ENCODE results near the gene DELE1. TPM values are rescaled to one million over a fixed set of nuclear protein-coding genes. Genes with fewer than 3 reads are reported as not detected.
A peak's percentile ranks its signal among the peaks of the same experiment; 100 is the strongest.

The DELE1 gene, protein sequence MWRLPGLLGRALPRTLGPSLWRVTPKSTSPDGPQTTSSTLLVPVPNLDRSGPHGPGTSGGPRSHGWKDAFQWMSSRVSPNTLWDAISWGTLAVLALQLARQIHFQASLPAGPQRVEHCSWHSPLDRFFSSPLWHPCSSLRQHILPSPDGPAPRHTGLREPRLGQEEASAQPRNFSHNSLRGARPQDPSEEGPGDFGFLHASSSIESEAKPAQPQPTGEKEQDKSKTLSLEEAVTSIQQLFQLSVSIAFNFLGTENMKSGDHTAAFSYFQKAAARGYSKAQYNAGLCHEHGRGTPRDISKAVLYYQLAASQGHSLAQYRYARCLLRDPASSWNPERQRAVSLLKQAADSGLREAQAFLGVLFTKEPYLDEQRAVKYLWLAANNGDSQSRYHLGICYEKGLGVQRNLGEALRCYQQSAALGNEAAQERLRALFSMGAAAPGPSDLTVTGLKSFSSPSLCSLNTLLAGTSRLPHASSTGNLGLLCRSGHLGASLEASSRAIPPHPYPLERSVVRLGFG
- total RNA-seq: 100 to 1,000 TPM; 106 to 125 (median 115) TPM
- total RNA-seq (2013): 104 TPM

DNA sequence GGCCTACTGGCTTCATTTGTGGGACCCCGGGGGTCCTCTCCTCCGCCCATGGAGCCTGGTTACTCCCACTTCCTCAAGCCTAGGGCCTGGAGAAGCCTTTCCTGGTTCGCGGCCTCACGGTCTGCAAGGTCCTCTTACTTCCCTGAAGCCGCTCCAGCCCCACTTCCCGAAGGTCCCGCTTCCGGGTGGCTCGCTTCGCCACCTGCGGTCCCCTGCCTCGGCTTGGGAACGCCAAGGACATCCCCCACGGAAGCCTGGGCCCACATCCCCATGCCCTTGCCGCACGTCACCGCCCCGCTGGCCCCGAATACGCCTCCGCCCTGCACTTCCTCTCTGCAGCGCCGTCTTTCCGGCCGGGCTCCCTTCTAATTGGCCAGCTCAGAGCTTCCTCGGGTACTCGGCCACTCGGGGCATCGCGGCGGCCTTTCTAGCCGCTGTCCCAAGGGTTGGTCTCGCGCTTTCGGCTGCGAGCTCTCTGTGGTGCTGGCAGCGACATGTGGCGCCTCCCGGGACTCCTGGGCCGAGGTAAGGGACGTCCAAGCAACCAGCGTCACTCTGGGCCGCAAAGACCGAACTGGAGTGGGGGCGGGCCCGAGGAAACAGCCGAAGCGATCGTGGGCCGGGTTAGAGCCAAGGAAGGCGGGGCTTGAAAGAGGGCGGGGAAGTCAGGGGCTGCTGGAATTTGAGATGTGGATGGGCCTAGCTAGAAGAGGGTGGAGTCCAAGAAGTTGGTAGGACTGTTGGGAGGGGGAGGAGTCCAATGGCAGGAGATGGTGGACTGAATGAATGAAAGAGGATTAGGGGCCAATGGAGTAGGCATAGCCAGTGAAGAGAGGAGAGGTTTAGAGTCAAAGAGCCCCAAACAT lies at the start of gene DELE1:
Gene DELE1, plus strand, starts transcription at position 424 of the 866 bp plus-strand sequence. Its CDS starts 71 bp downstream, at position 495.
- Mint-ChIP-seq H3K36me3 (no peaks in the 10 kb centered on the region), H3K27ac (peak within 1 kb of the TSS; percentile 97), H3K27me3 (ENCODE audit: low read depth in 2 of 2) (peaks cover 0 to 4% of the 10 kb centered on the region in 2 donors), H3K9me3 (no peaks in the 10 kb centered on the region), H3K4me1 (peaks cover 18 to 34% of the 10 kb centered on the region in 2 donors), H3K4me3 (peak within 1 kb of the TSS; percentile 97)
- TF ChIP-seq, protein P1, sequence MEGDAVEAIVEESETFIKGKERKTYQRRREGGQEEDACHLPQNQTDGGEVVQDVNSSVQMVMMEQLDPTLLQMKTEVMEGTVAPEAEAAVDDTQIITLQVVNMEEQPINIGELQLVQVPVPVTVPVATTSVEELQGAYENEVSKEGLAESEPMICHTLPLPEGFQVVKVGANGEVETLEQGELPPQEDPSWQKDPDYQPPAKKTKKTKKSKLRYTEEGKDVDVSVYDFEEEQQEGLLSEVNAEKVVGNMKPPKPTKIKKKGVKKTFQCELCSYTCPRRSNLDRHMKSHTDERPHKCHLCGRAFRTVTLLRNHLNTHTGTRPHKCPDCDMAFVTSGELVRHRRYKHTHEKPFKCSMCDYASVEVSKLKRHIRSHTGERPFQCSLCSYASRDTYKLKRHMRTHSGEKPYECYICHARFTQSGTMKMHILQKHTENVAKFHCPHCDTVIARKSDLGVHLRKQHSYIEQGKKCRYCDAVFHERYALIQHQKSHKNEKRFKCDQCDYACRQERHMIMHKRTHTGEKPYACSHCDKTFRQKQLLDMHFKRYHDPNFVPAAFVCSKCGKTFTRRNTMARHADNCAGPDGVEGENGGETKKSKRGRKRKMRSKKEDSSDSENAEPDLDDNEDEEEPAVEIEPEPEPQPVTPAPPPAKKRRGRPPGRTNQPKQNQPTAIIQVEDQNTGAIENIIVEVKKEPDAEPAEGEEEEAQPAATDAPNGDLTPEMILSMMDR (IDR thresholded peaks at IDR 0.05): no peak
- peak; percentile 96 to 98 (median 96) for ATAC-seq
- Histone ChIP-seq H3K27me3 (ENCODE audit: control insufficient read depth, insufficient read depth, low read length) (no peaks in the 10 kb centered on the region), H3K36me3 (ENCODE audit: control insufficient read depth, insufficient read depth, low read length) (peaks cover 33% of the 10 kb centered on the region), H3K27ac (ENCODE audit: low read length) (peak within 1 kb of the TSS; percentile 97), H3K9me3 (ENCODE audit: control insufficient read depth, insufficient read depth, low read length) (no peaks in the 10 kb centered on the region), H3K4me1 (ENCODE audit: control insufficient read depth, insufficient read depth, low read length) (peaks cover 18% of the 10 kb centered on the region), H3K4me3 (ENCODE audit: low read length) (peak within 1 kb of the TSS; percentile 93)
- peak; percentile 86 to 92 for DNase-seq
- intact Hi-C loops (cut with micrococcal nuclease): loop anchor here (1.0 to 2.0 kb wide), 3 partner anchors 37 to 75 kb away; partner anchors contain the start of gene RNF14
- 0% methylated on average over 53 of the region's 53 CpGs for WGBS (ENCODE audit: insufficient coverage)

DNA sequence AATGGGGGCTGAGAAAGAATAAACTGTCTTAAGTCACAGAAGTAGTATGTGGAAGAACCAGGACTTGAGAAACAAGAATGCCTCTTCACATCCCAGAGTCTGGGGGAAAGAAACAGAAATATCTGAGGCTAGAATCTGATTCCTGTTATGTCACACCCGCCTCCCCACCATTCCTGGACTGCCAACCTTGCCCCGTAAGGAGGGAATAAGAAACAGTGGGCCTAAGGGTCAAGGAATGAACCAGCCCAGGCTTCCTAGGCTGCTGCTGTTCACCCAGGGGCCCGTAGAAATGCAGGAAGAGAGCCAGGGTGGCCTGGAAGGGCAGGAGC lies 49.8 kb upstream of the DELE1 start:
- peak overlapping the region; percentile 17 for H3K4me3 Mint-ChIP-seq
- Histone ChIP-seq H3K27ac (ENCODE audit: low read length) (no peak overlapping the region), H3K36me3 (ENCODE audit: control insufficient read depth, insufficient read depth, low read length) (no peaks in the 10 kb centered on the region), H3K4me3 (ENCODE audit: low read length) (no peak overlapping the region), H3K9me3 (ENCODE audit: control insufficient read depth, insufficient read depth, low read length) (no peaks in the 10 kb centered on the region), H3K4me1 (ENCODE audit: control insufficient read depth, insufficient read depth, low read length) (peaks cover 33% of the 10 kb centered on the region), H3K27me3 (ENCODE audit: control insufficient read depth, insufficient read depth, low read length) (peaks cover 31% of the 10 kb centered on the region)
- intact Hi-C loops (cut with micrococcal nuclease): no loop called here
- peaks cover 53 to 70% of the 10 kb centered on the region in 2 donors for H3K4me1 Mint-ChIP-seq
- no peaks in the 10 kb centered on the region for H3K9me3 Mint-ChIP-seq
- 94% methylated on average over 3 of the region's 3 CpGs for WGBS (ENCODE audit: insufficient coverage)
- DNase-seq (no peak), ATAC-seq (no peak)
- peak overlapping the region; percentile 24 to 63 for H3K27ac Mint-ChIP-seq
- peaks cover 0 to 23% of the 10 kb centered on the region in 2 donors for H3K27me3 Mint-ChIP-seq (ENCODE audit: low read depth in 2 of 2)
- no peaks in the 10 kb centered on the region for H3K36me3 Mint-ChIP-seq
- TF ChIP-seq, protein P1 (IDR thresholded peaks at IDR 0.05): no peak

DNA sequence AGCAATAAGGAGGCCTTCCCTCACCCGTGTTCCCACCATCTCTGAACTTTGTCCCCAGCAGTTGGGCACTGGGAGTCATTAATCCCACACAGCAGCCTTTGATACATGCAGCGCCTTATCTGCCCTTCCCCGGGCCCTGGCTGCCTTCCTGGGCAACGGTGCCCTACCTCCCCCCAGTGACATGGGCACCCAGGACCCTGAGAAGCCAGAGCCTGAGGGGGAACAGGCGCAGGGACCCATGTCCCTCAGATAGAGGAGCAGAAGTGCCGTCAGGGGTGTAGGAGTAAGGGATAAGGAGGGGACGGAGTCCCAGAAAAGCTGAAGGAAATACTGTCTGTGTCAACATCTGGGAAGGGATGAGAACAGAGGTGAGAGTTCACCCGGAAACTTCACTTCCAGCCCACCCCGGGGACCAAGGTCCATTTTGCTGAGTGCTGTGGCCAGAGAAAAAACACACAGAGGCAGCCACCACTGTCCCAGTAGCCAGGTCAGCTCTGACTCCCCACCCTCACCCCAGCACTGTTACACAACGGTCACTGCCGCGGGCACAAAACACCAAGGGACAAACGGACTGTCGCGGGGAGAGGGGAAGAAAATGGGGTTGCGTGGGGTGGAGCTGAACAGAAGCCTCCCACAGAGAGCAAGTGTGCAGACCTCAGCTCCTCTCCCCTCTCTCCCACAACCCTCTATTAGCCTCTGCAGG lies 49.3 kb upstream of the DELE1 start:
- no peaks in the 10 kb centered on the region for H3K9me3 ChIP-seq (ENCODE audit: control insufficient read depth, insufficient read depth, low read length)
- H3K27me3 ChIP-seq (ENCODE audit: control insufficient read depth, insufficient read depth, low read length): peaks cover 32% of the 10 kb centered on the region
- DNase-seq (no peak), ATAC-seq (no peak)
- H3K36me3 Mint-ChIP-seq: no peaks in the 10 kb centered on the region
- no peaks in the 10 kb centered on the region for H3K36me3 ChIP-seq (ENCODE audit: control insufficient read depth, insufficient read depth, low read length)
- peaks cover 0 to 27% of the 10 kb centered on the region in 2 donors for H3K27me3 Mint-ChIP-seq (ENCODE audit: low read depth in 2 of 2)
- peaks cover 58 to 75% of the 10 kb centered on the region in 2 donors for H3K4me1 Mint-ChIP-seq
- H3K27ac Mint-ChIP-seq: peak overlapping the region; percentile 63 to 70
- H3K4me3 Mint-ChIP-seq: peak overlapping the region; percentile 58
- no peak overlapping the region for H3K27ac ChIP-seq (ENCODE audit: low read length)
- intact Hi-C loops (cut with micrococcal nuclease): no loop called here
- TF ChIP-seq, protein P1 (IDR thresholded peaks at IDR 0.05): no peak
- WGBS (ENCODE audit: insufficient coverage): 72% methylated on average over 10 of the region's 16 CpGs
- H3K4me3 ChIP-seq (ENCODE audit: low read length): no peak overlapping the region
- H3K9me3 Mint-ChIP-seq: no peaks in the 10 kb centered on the region
- peaks cover 38% of the 10 kb centered on the region for H3K4me1 ChIP-seq (ENCODE audit: control insufficient read depth, insufficient read depth, low read length)

Measured in natural killer cell (primary cell).